Measurements from ENCODE around the gene SNX24.

Gene SNX24

DNA sequence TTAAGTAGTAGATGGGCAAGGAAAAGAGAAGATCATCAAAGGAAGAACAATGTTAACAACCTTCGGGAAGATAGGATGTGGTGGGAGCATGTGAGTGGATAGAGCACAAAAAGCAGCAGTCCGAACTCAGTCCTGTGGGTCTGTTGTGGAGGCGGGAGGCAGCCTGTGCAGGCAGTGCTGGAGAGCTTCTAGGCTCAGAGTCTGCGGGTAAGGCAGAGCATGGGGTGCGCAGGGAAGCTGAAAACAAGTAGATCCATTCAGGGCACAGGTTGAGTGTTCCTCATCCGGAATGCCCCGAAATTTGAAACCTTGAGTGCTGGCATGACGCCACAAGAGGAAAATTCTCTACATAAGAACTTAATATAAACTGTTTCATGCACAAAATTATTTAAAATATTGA is 106.2 kb downstream of the SNX24 start:
- DNase-seq (ENCODE audit: low read depth, low spot score): no peak
- ChIA-PET CTCF (no interaction called here), POLR2A (no interaction called here)
- TF ChIP-seq, protein P1, sequence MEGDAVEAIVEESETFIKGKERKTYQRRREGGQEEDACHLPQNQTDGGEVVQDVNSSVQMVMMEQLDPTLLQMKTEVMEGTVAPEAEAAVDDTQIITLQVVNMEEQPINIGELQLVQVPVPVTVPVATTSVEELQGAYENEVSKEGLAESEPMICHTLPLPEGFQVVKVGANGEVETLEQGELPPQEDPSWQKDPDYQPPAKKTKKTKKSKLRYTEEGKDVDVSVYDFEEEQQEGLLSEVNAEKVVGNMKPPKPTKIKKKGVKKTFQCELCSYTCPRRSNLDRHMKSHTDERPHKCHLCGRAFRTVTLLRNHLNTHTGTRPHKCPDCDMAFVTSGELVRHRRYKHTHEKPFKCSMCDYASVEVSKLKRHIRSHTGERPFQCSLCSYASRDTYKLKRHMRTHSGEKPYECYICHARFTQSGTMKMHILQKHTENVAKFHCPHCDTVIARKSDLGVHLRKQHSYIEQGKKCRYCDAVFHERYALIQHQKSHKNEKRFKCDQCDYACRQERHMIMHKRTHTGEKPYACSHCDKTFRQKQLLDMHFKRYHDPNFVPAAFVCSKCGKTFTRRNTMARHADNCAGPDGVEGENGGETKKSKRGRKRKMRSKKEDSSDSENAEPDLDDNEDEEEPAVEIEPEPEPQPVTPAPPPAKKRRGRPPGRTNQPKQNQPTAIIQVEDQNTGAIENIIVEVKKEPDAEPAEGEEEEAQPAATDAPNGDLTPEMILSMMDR (IDR thresholded peaks at IDR 0.05; ENCODE audit: insufficient read depth, low read length, missing control alignments): no peak
- no peak overlapping the region for H3K4me3 ChIP-seq (ENCODE audit: low read depth, low read length)

DNA sequence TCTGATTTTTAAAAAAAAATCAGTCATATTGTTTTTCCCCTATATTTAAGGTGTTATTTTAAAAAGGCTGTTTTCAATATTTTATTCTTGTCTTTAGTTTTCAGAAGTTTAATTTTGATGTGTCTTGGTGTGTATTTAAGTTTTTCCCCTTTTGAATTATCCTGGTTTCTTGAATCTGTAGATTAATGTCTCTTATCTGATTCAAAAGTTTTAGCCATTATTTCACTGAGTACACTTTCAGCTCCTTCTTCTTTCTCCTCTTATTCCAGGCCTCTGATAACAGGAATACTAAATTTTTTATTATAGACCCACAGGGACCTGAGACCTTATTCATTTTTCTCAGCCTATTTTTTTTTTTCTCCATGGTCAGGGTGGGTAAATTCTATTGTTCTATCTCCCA is 109.3 kb downstream of the SNX24 start:
- no peak overlapping the region for H3K4me3 ChIP-seq (ENCODE audit: low read depth, low read length)
- POLR2A ChIA-PET: no interaction called here
- TF ChIP-seq, protein P1 (IDR thresholded peaks at IDR 0.05; ENCODE audit: insufficient read depth, low read length, missing control alignments): no peak
- DNase-seq (ENCODE audit: low read depth, low spot score): no peak
- CTCF ChIA-PET: no interaction called here

DNA sequence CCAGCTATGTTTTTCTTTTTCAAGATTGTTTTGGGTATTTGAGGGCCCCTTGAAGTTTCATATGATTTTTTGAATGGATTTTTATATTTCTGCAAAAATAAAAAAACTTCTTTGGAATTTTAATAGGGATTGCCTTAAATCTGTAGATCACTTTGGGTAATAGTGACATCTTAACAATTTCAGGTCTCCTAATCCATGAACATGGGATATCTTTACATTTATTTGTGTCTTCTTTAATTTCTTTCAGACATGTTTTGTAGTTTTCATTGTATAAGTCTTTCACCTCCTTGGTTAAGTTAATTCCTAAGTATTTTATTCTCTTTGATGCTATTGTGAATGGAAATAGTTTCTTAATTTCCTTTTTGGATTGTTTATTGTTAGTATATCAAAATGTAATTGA is 112.0 kb downstream of the SNX24 start:
- H3K4me3 ChIP-seq (ENCODE audit: low read depth, low read length): no peak overlapping the region
- TF ChIP-seq, protein P1 (IDR thresholded peaks at IDR 0.05; ENCODE audit: insufficient read depth, low read length, missing control alignments): no peak
- POLR2A ChIA-PET: no interaction called here
- no peak for DNase-seq (ENCODE audit: low read depth, low spot score)
- CTCF ChIA-PET: no interaction called here

DNA sequence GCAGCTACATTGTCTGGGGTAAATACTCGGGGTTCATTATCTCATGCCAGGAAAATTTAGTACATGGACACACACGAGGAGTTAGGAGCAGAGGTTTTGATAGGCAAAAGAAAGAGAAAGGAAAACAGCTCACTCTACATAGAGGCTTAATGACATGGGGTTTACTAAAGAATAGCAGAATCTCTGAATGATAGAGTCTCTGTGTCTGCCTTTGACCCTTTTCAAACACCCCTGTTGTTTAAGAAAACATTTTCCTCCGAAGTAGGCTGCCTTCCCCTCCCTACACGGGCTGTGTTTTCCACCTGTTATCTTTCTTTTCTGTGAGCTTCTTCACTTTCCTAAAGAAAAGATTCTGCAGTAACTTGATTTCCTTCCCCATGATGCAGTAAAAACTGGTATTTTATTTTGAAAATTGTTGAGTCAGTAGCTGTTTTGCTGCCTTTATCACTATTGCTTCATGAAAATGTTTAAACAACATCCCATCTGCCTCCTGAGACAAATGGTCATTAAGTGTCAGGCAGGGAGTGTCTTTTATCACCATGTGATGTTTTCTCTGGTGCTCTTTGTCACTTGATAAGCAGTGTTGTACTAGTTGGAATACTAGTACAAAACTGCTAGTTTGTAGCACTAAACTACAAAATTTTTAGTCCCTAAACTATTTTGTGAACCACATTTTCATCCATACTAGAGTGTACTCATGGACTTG is 114.5 kb downstream of the SNX24 start:
- DNase-seq (ENCODE audit: low read depth, low spot score): no peak
- no peak overlapping the region for H3K4me3 ChIP-seq (ENCODE audit: low read depth, low read length)
- POLR2A ChIA-PET: no interaction called here
- TF ChIP-seq, protein P1 (IDR thresholded peaks at IDR 0.05; ENCODE audit: insufficient read depth, low read length, missing control alignments): no peak
- CTCF ChIA-PET: no interaction called here

DNA sequence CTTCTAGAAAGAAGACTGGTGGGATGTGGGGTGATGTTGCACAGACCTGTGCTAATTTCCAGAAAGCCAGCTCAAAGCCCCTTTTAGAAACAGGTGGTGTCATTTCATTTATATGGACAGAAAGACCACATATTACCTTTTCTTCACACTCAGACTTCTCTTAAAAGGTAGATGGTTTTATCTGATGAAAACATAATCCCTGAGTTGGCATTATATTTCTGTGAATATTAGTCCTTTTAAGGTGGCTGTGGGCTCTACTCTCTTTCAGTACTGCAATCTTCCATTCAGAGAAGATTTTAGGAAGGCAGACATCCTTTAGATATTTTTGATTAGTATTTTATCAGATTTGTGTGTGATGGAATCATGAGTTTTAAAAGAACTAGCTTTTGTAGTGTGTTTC is 117.9 kb downstream of the SNX24 start:
- no peak overlapping the region for H3K4me3 ChIP-seq (ENCODE audit: low read depth, low read length)
- ChIA-PET CTCF (no interaction called here), POLR2A (interaction anchor here (0.6 to 0.7 kb wide), 2 partner anchors 22 to 48 kb away, joined by 3 read pairs; no protein-coding TSS in a partner anchor)
- TF ChIP-seq, protein P1 (IDR thresholded peaks at IDR 0.05; ENCODE audit: insufficient read depth, low read length, missing control alignments): no peak
- DNase-seq (ENCODE audit: low read depth, low spot score): no peak

DNA sequence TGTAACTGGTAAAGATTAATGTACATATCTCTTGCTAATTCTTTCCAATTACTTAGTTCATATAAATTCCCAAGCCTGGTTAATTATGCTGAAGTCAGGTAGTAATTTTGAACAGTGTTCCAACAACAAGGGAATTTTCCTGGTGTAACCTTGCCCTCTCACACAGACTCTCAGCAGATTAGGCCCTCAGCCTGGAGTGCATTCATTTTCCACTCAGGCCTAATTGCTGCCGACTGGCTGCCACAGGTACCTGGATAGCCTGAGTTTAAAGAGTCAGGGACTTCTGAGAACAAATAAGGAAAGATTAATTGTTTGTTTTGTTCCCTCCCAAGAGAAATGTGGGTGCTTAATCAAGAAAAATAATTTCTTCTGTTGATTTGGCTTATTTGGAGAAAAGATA is 119.7 kb downstream of the SNX24 start:
- TF ChIP-seq, protein P1 (IDR thresholded peaks at IDR 0.05; ENCODE audit: insufficient read depth, low read length, missing control alignments): no peak
- DNase-seq (ENCODE audit: low read depth, low spot score): no peak
- CTCF ChIA-PET: no interaction called here
- POLR2A ChIA-PET: no interaction called here
- H3K4me3 ChIP-seq (ENCODE audit: low read depth, low read length): no peak overlapping the region
